Tibial nerve (tissue), 4 donors: ENCODE data around the gene RAB27B. TPM values are rescaled to one million over a fixed set of nuclear protein-coding genes. Genes with fewer than 3 reads are reported as not detected.
"Not testable (repeated sequence)": the region's sequence is repeated elsewhere in the genome, so short reads cannot be mapped to it uniquely, and the experiment has no call there.

Experiments
- DNase-seq, 2 donors: peaks; one replicate each; pipeline ENCODE4 v3.0.0-alpha.2; 2019; ENCODE audit warnings: low spot score in 2 of 2
- H3K27ac ChIP-seq, 4 donors: fragments of 200-600 bp; sonication (generic) in 3 of 4; one replicate each; pipeline ENCODE4 v1.5.1; 2017 to 2019; ENCODE audit warnings: mild to moderate bottlenecking in 1 of 4
- H3K27me3 ChIP-seq, 2 donors: fragments of 200-600 bp; sonication (generic) in 1 of 2; one replicate each; pipeline versions ENCODE4 v1.5.1 to v1.6.0; 2017 to 2019
- H3K36me3 ChIP-seq, 3 donors: fragments of 200-600 bp; sonication (generic); one replicate each; pipeline ENCODE4 v1.5.1; 2018 to 2019
- H3K4me1 ChIP-seq, 4 donors: fragments of 200-600 bp; sonication (generic) in 3 of 4; one replicate each; pipeline ENCODE4 v1.5.1; 2017 to 2019
- H3K4me3 ChIP-seq, 4 donors: fragments of 200-600 bp; sonication (generic) in 3 of 4; one replicate each; pipeline ENCODE4 v1.5.1; 2017 to 2019; ENCODE audit warnings: mild to moderate bottlenecking in 1 of 4, moderate library complexity in 1 of 4
- H3K9me3 ChIP-seq, 4 donors: fragments of 200-600 bp; sonication (generic) in 3 of 4; one replicate each; pipeline ENCODE4 v1.5.1; 2017 to 2019
- EP300 ChIP-seq, 2 donors: sonication (generic); formaldehyde crosslinking; IDR thresholded peaks; one replicate each; pipeline ENCODE4 v1.6.1; 2017; ENCODE audit warnings: antibody characterized with exemption in 2 of 2, mild to moderate bottlenecking in 1 of 2
- POLR2A ChIP-seq, 2 donors: fragments of 450-650 bp; IDR thresholded peaks; one replicate each; pipeline ENCODE4 v1.6.1; 2017; ENCODE audit warnings: antibody characterized with exemption in 2 of 2, mild to moderate bottlenecking in 2 of 2, moderate library complexity in 2 of 2
- WGBS, 2 donors: methylation state at CpG; one replicate each; pipeline ENCODE4 v1.1.5; 2018; 5-methylcytosine and 5-hydroxymethylcytosine counted together
- total RNA-seq, 4 donors: library from RNA; depleted of rRNA; stranded (reverse); fragments of >200 nt; gene quantifications; one replicate each; pipeline ENCODE4 v1.1.0, GENCODE V29; 2016
- TF ChIP-seq, protein P1 (sequence below), 5 experiments: fragments of 200-600 bp in 3 of 5; fragments of 450-650 bp in 2 of 5; sonication (generic) in 3 of 5; IDR thresholded peaks; one replicate each; pipeline ENCODE4 v1.5.1; 2016 to 2019; ENCODE audit warnings: antibody characterized with exemption in 5 of 5, mild to moderate bottlenecking in 3 of 5, moderate library complexity in 2 of 5

The RAB27B gene
- total RNA-seq, 4 donors from 2014 or later, result under 0.01 to 0.22 TPM; not detected in 2

DNA sequence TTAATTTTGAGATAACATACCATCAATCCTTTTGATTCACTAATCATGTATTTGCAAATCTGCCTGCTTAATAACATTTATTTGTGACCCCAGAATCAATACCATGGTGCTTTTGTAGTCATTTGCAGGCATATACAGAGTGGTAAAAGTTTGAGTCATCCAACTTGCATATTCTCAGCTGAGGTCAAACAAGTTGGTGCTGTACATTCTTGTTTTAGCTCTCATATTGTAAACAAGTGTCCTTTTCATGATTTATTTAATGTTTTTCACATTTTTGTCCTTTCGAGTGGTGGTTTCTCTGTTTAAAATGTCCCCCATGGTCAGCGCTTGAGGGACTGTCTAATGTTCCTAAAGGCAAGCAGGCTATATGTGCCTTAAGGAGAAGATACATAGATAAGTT, 17.5 kb downstream of the RAB27B start:
- WGBS, 2 donors, result 31 to 34% methylated on average over 2 of the region's 2 CpGs
- no peak overlapping the region for H3K4me3 ChIP-seq
- no peaks in the 10 kb centered on the region for H3K27me3 ChIP-seq
- no peak for DNase-seq
- H3K9me3 ChIP-seq, result no peaks in the 10 kb centered on the region
- TF ChIP-seq EP300 (IDR thresholded peaks at IDR 0.05) (no peak), POLR2A (IDR thresholded peaks at IDR 0.05) (no peak)
- TF ChIP-seq, protein P1, sequence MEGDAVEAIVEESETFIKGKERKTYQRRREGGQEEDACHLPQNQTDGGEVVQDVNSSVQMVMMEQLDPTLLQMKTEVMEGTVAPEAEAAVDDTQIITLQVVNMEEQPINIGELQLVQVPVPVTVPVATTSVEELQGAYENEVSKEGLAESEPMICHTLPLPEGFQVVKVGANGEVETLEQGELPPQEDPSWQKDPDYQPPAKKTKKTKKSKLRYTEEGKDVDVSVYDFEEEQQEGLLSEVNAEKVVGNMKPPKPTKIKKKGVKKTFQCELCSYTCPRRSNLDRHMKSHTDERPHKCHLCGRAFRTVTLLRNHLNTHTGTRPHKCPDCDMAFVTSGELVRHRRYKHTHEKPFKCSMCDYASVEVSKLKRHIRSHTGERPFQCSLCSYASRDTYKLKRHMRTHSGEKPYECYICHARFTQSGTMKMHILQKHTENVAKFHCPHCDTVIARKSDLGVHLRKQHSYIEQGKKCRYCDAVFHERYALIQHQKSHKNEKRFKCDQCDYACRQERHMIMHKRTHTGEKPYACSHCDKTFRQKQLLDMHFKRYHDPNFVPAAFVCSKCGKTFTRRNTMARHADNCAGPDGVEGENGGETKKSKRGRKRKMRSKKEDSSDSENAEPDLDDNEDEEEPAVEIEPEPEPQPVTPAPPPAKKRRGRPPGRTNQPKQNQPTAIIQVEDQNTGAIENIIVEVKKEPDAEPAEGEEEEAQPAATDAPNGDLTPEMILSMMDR (IDR thresholded peaks at IDR 0.05), result no peak
- no peak overlapping the region for H3K27ac ChIP-seq
- H3K36me3 ChIP-seq, result no peaks in the 10 kb centered on the region
- H3K4me1 ChIP-seq, result no peaks in the 10 kb centered on the region

DNA sequence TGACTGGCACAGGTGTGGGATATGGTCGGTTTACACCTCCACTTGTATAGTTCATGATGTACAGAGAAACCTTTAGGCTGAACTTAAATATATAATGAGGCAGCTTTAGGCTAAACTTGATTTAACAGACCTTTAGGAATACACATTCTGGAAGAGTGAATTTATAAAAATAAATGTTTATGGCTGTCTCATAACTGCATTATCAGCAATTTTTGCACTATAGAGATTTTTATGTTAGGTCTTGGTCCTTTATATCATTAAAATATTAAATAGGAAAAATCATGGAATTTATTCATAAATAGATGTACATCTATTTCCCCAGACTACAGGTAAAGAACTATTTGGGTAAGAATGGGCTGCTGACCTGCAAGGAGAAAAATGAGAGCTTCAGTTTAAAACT, 19.8 kb downstream of the RAB27B start:
- H3K27ac ChIP-seq, result no peak overlapping the region
- H3K36me3 ChIP-seq, result no peaks in the 10 kb centered on the region
- H3K27me3 ChIP-seq, result no peaks in the 10 kb centered on the region
- WGBS, 2 donors, result 91 to 97% methylated on average over 1 of the region's 1 CpG
- TF ChIP-seq EP300 (IDR thresholded peaks at IDR 0.05) (no peak), POLR2A (IDR thresholded peaks at IDR 0.05) (no peak)
- TF ChIP-seq, protein P1 (IDR thresholded peaks at IDR 0.05), result no peak
- no peaks in the 10 kb centered on the region for H3K4me1 ChIP-seq
- no peaks in the 10 kb centered on the region for H3K9me3 ChIP-seq
- no peak overlapping the region for H3K4me3 ChIP-seq
- DNase-seq, result no peak

DNA sequence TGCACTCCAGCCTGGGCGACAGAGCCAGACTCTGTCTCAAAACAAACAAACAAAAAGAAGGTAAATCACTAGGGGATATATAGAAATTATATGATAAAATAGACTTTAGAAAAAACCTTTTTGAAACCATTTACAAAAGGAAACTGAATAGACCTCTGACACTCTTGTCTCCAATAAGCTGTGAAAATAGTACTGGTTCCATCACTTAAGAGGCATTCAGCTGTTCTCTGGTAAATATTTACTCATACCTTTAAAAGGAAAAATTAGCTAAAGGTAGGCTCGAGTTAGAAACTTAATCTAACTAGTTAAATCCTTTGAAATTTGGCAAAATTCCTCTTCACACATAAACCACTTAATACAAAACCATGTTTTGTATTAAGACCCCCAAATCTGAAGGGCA, 21.4 kb downstream of the RAB27B start:
- H3K4me1 ChIP-seq, result no peaks in the 10 kb centered on the region
- H3K27ac ChIP-seq, result no peak overlapping the region
- TF ChIP-seq POLR2A (IDR thresholded peaks at IDR 0.05) (no peak), EP300 (IDR thresholded peaks at IDR 0.05) (no peak)
- TF ChIP-seq, protein P1 (IDR thresholded peaks at IDR 0.05), result no peak
- no peaks in the 10 kb centered on the region for H3K36me3 ChIP-seq
- 61 to 65% methylated on average over 2 of the region's 2 CpGs for WGBS, 2 donors
- DNase-seq, result no peak
- H3K27me3 ChIP-seq, result no peaks in the 10 kb centered on the region
- H3K9me3 ChIP-seq, result no peaks in the 10 kb centered on the region
- no peak overlapping the region for H3K4me3 ChIP-seq

DNA sequence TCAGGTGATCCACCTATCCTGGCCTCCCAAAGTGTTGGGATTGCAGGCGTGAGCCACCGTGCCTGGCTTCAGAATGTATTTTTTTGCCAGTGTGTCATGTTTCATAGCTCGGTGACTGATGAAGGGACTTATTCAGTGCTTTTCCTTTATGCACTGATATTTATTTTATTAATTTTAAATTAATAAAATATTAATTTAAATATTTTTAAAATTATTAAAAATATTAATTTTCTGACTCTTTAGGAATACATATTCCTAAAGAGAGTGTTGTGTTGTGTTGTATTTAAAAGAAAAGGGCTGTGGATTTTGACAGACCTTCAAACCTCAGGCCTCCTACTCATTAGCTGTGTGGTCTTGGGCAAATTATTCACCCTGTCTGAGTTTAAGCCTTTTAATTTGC, 22.3 kb downstream of the RAB27B start:
- WGBS, 2 donors, result 85 to 92% methylated on average over 3 of the region's 3 CpGs
- H3K9me3 ChIP-seq, result no peaks in the 10 kb centered on the region
- no peak overlapping the region for H3K27ac ChIP-seq
- H3K27me3 ChIP-seq, result no peaks in the 10 kb centered on the region
- no peak for DNase-seq
- no peak overlapping the region for H3K4me3 ChIP-seq
- no peaks in the 10 kb centered on the region for H3K4me1 ChIP-seq
- TF ChIP-seq EP300 (IDR thresholded peaks at IDR 0.05), result no peak
- no peak for TF ChIP-seq POLR2A (IDR thresholded peaks at IDR 0.05)
- TF ChIP-seq, protein P1 (IDR thresholded peaks at IDR 0.05), result no peak
- H3K36me3 ChIP-seq, result no peaks in the 10 kb centered on the region

DNA sequence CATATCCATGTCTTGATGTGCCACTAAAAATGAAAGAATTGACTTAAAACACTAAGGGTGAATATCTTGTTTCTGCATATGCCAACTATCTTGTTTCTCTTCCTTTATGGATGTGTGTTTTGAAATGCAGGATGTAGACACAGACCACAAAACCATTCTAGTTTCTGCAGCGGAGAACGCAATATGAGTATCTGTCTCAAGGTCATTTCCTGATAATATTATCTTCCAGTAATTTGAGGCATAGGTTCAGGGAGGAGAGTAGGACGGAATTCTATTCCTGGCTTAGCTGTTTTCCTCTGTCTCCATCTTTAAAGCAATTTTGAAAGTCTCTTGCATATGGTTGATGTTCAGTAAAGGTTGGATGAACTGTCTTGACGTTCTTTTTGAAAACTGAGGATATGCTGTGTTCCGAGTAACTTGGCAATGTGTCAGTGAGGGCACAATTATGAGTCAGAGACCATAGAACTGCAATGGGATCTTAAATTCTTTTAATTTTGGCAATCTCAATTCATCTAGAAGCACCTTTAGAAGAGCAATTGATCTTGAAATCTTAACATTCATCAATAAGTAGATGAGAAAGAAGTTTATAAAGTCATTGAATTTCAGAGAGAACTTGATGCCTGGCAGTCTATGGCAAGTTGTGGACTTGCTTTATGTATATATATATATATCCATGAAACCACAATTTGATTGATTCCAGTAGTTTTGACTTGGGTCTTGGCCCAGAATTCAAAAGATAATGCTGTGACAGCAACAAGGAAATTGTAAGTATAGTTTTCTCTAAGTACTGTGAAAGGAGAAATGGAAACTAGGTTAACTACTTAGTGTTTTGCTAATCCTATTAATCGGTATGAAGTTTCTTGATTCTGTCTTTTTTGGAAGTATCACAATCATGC, 24.8 kb downstream of the RAB27B start:
- Histone ChIP-seq H3K4me3 (no peak overlapping the region), H3K27ac (no peak overlapping the region), H3K4me1 (no peaks in the 10 kb centered on the region), H3K9me3 (no peaks in the 10 kb centered on the region), H3K27me3 (no peaks in the 10 kb centered on the region), H3K36me3 (no peaks in the 10 kb centered on the region)
- DNase-seq, result no peak
- TF ChIP-seq POLR2A (IDR thresholded peaks at IDR 0.05) (no peak), EP300 (IDR thresholded peaks at IDR 0.05) (no peak)
- TF ChIP-seq, protein P1 (IDR thresholded peaks at IDR 0.05), result no peak
- WGBS, 2 donors, result 75 to 82% methylated on average over 6 of the region's 6 CpGs

DNA sequence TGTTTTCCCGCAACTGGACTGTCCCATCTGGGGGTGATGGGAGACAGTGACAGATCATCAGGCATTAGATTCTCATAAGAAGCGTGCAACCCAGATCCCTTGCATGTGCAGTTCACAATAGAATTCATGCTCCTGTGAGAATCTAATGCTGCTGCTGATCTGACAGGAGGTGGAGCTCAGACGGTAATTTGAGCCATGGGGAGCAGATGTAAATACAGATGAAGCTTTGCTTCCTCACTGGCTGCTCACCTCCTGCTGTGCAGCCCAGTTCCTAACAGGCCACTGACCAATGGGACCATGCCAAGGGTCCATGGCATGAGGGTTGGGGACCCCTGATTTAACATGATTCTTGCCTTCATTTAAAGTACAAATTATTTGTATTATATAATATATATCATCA, 26.8 kb downstream of the RAB27B start:
- H3K27ac ChIP-seq, H3K36me3 ChIP-seq: not testable (repeated sequence)
- 79 to 91% methylated on average over 3 of the region's 3 CpGs for WGBS, 2 donors

More for the DNA sequence above, 26.8 kb downstream of the RAB27B start:
- not testable (repeated sequence) for DNase-seq, H3K4me1 ChIP-seq, H3K4me3 ChIP-seq, H3K27me3 ChIP-seq, H3K9me3 ChIP-seq
